ENCODE results near the gene KLHDC10.
"Not testable (repeated sequence)": the region's sequence is repeated elsewhere in the genome, so short reads cannot be mapped to it uniquely, and the experiment has no call there.

Gene KLHDC10

DNA sequence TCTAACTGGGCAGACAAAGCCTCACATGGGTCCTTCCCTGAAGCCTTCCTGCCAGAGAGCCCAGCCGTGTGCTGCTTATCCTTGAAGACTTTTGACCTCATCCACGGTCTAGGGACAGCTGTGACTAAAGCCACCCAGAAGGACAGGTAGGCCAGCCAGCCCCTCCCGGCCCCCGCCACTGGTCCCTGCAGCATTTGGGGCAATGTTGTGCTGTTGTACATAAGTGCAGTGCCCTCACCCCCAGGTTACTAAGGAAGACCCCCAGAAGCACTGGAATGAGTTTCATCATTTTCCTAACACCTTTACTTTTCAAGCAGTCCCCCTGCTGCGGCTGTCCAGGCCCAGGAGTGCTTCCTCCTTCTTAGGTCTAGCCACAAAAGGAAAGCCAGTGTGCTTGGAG is 91.9 kb downstream of the KLHDC10 start:
- FAIRE-seq, result no peak
- no peak for DNase-seq (ENCODE audit: insufficient read length, low spot score)
- TF ChIP-seq POLR2A (IDR thresholded peaks at IDR 0.05; ENCODE audit: low read depth, low read length), result no peak
- no peak for TF ChIP-seq TAF1 (IDR thresholded peaks at IDR 0.05; ENCODE audit: low read depth, low read length)
- TF ChIP-seq PAX5 (IDR thresholded peaks at IDR 0.05; ENCODE audit: insufficient read depth, low read length, severe bottlenecking), result no peak
- TF ChIP-seq POU2F2 (IDR thresholded peaks at IDR 0.05; ENCODE audit: low read depth, low read length), result no peak
- no peak for TF ChIP-seq POLR2AphosphoS5 (IDR thresholded peaks at IDR 0.05; ENCODE audit: low read depth, low read length)
- no peak for TF ChIP-seq SPI1 (IDR thresholded peaks at IDR 0.05; ENCODE audit: low read depth, low read length)

- FAIRE-seq, result no peak
- TF ChIP-seq SPI1 (IDR thresholded peaks at IDR 0.05; ENCODE audit: low read depth, low read length), result no peak
Measured at GRCh38 chr7:130174237-130174959, 104.1 kb downstream of the KLHDC10 start.

GRCh38 chr7:130178251-130178650 is 107.9 kb downstream of the KLHDC10 start:
- TF ChIP-seq PAX5 (IDR thresholded peaks at IDR 0.05; ENCODE audit: insufficient read depth, low read length, severe bottlenecking), result no peak
- FAIRE-seq, result no peak
- DNase-seq (ENCODE audit: insufficient read length, low spot score), result no peak

More at GRCh38 chr7:130174237-130174959, 104.1 kb downstream of the KLHDC10 start:
- no peak for DNase-seq (ENCODE audit: insufficient read length, low spot score)

- FAIRE-seq (no peak), DNase-seq (ENCODE audit: insufficient read length, low spot score) (no peak)
- TF ChIP-seq PAX5 (IDR thresholded peaks at IDR 0.05; ENCODE audit: insufficient read depth, low read length, severe bottlenecking) (no peak), POLR2A (IDR thresholded peaks at IDR 0.05; ENCODE audit: low read depth, low read length) (no peak), POU2F2 (IDR thresholded peaks at IDR 0.05; ENCODE audit: low read depth, low read length) (no peak), SPI1 (IDR thresholded peaks at IDR 0.05; ENCODE audit: low read depth, low read length) (no peak), TAF1 (IDR thresholded peaks at IDR 0.05; ENCODE audit: low read depth, low read length) (no peak), POLR2AphosphoS5 (IDR thresholded peaks at IDR 0.05; ENCODE audit: low read depth, low read length) (no peak)
Measured at GRCh38 chr7:130179631-130180030, 109.3 kb downstream of the KLHDC10 start.

DNA sequence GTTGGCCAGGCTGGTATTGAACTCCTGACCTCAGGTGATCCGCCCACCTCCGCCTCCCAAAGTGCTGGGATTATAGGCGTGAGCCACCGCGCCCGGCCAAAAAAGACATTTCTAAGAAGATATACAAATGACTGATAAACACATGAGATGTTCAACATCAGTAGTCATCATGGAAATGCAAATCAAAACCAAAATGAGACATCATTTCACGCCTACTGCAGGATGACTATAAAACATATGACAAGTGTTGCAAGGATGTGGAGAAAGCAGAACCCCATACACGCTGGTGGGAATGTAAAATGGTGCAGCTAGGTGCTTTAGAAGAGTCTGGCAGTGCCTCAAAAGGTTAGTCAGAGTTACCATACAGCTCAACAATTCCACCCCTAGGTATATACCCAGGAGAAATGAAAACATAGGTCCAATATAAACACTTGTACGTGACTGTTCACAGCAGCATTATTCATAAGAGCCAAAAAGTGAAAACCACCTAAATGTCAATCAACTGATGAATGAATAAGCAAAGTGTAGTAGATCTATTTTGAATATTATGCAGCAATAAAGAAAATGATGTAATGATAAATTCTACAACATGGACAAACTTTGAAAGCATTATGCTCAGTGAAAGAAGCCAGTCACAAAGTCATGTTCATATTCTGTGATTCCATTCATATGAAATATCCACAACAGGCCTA is 110.4 kb downstream of the KLHDC10 start:
- FAIRE-seq, result peak; percentile 41
- DNase-seq (ENCODE audit: insufficient read length, low spot score), result no peak
- no peak for TF ChIP-seq POU2F2 (IDR thresholded peaks at IDR 0.05; ENCODE audit: low read depth, low read length)
- no peak for TF ChIP-seq TAF1 (IDR thresholded peaks at IDR 0.05; ENCODE audit: low read depth, low read length)
- TF ChIP-seq SPI1 (IDR thresholded peaks at IDR 0.05; ENCODE audit: low read depth, low read length), result no peak
- TF ChIP-seq POLR2AphosphoS5 (IDR thresholded peaks at IDR 0.05; ENCODE audit: low read depth, low read length), result no peak
- no peak for TF ChIP-seq POLR2A (IDR thresholded peaks at IDR 0.05; ENCODE audit: low read depth, low read length)
- TF ChIP-seq PAX5 (IDR thresholded peaks at IDR 0.05; ENCODE audit: insufficient read depth, low read length, severe bottlenecking), result no peak

DNA sequence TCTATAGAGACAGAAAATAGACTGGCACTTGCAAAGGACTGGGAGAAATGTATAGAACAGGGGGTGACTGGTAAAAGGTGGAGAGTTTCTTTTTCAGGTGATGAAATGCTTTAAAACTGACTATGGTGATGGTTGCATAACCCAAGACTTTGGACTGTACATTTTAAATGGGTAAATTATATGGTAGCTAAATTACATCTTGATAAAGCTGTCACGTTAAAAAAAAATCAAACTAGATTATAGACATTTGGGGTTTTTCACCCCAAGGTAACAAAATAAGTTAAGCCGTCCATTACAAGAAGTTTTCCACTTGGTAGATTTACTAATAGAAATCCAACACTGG is 110.9 kb downstream of the KLHDC10 start:
- DNase-seq (ENCODE audit: insufficient read length, low spot score) (no peak), FAIRE-seq (no peak)
- TF ChIP-seq TAF1 (IDR thresholded peaks at IDR 0.05; ENCODE audit: low read depth, low read length), result no peak
- TF ChIP-seq POLR2AphosphoS5 (IDR thresholded peaks at IDR 0.05; ENCODE audit: low read depth, low read length), result no peak
- TF ChIP-seq PAX5 (IDR thresholded peaks at IDR 0.05; ENCODE audit: insufficient read depth, low read length, severe bottlenecking), result no peak
- no peak for TF ChIP-seq POU2F2 (IDR thresholded peaks at IDR 0.05; ENCODE audit: low read depth, low read length)
- no peak for TF ChIP-seq SPI1 (IDR thresholded peaks at IDR 0.05; ENCODE audit: low read depth, low read length)
- no peak for TF ChIP-seq POLR2A (IDR thresholded peaks at IDR 0.05; ENCODE audit: low read depth, low read length)

DNA sequence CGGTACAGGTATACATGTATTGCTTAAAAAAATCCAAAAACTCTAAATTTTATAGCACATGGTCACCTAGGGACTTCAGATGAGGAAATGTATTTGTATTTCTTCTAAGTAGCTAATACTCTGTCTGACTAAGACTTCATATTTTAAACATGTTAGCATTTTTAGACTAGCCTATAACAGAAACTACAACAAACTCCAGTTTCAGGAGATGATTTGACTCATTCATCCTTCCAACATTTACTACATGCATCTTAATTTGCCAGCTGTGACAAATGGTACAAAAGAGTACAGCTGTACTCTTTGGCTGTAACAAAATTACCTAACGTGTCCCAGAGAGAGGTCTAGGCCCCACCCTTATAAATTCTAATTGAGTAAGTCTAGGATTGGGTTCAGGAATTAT is 112.7 kb downstream of the KLHDC10 start:
- DNase-seq (ENCODE audit: insufficient read length, low spot score) (no peak), FAIRE-seq (peak; percentile 74)
- TF ChIP-seq TAF1 (IDR thresholded peaks at IDR 0.05; ENCODE audit: low read depth, low read length) (no peak), POLR2AphosphoS5 (IDR thresholded peaks at IDR 0.05; ENCODE audit: low read depth, low read length) (no peak), PAX5 (IDR thresholded peaks at IDR 0.05; ENCODE audit: insufficient read depth, low read length, severe bottlenecking) (no peak), SPI1 (IDR thresholded peaks at IDR 0.05; ENCODE audit: low read depth, low read length) (no peak), POU2F2 (IDR thresholded peaks at IDR 0.05; ENCODE audit: low read depth, low read length) (no peak), POLR2A (IDR thresholded peaks at IDR 0.05; ENCODE audit: low read depth, low read length) (no peak)

- FAIRE-seq; DNase-seq (ENCODE audit: insufficient read length, low spot score): not testable (repeated sequence)
Measured at GRCh38 chr7:130184349-130184748, 114.0 kb downstream of the KLHDC10 start.

All from GM12891 (cell line).